OCI-LY1 (cell line): Measurements from ENCODE around the gene CSGALNACT2.

Experiments used
- CTCF ChIP-seq: fragments of 200-600 bp; sonication (generic), shearing (Covaris generic); IDR thresholded peaks from 2 replicates; pipeline ENCODE4 v1.5.1; 2017; ENCODE audit warnings: mild to moderate bottlenecking, antibody characterized with exemption, low read length, moderate library complexity, mixed read lengths
- EZH2 ChIP-seq: fragments of 200-600 bp; sonication (generic), shearing (Covaris generic); IDR thresholded peaks from 2 replicates; pipeline ENCODE4 v1.8.0; 2017; ENCODE audit warnings: borderline replicate concordance, mixed run types, mild to moderate bottlenecking, antibody characterized with exemption, low read length, moderate library complexity, mixed read lengths

DNA sequence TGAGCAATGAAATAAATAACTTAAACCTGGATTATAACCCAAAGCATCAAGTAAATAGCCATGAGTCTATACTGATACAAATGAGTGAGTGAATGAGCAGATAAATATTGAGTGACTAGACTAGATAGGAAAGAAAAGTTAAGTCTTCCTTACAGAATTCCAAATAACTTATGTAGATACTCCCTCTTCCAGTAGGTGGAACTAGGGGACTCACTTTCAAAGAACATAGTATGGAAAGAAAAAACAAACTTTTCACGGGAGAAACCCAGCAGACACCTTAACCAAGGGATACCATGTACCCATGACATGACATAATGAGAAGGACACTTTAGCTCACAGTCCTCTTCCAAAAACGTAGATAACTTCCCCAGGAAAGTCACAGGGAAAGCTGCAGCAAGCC lies 32.2 kb downstream of the CSGALNACT2 start:
- no peak for TF ChIP-seq CTCF
- TF ChIP-seq EZH2 = no peak
